Type B pancreatic cell (in vitro differentiated cells): ENCODE results near the gene SYT3. TPM values are rescaled to one million over a fixed set of nuclear protein-coding genes. Genes with fewer than 3 reads are reported as not detected.
"Not testable (repeated sequence)": the region's sequence is repeated elsewhere in the genome, so short reads cannot be mapped to it uniquely, and the experiment has no call there.

Source experiments
- DNase-seq: peaks from one replicate; pipeline ENCODE4 v3.0.0; 2021; ENCODE audit warnings: mixed read lengths; ENCODE audit not compliant: unreplicated experiment; ENCODE audit errors: extremely low spot score
- H3K27ac Mint-ChIP-seq: 2 replicates; pipeline ENCODE4 v1.8.0; 2021; ENCODE audit warnings: mild to moderate bottlenecking, mixed read lengths
- H3K27me3 Mint-ChIP-seq: 2 replicates; pipeline ENCODE4 v1.8.0; 2021; ENCODE audit warnings: mixed read lengths
- H3K36me3 Mint-ChIP-seq: 2 replicates; pipeline ENCODE4 v1.8.0; 2021; ENCODE audit warnings: mixed read lengths
- H3K4me1 Mint-ChIP-seq: one replicate; pipeline ENCODE4 v1.8.0; 2021; ENCODE audit warnings: mixed read lengths; ENCODE audit not compliant: unreplicated experiment
- H3K4me3 Mint-ChIP-seq: 2 replicates; pipeline ENCODE4 v1.8.0; 2021; ENCODE audit warnings: mild to moderate bottlenecking, mixed read lengths
- H3K9me3 Mint-ChIP-seq: 2 replicates; pipeline ENCODE4 v1.8.0; 2021; ENCODE audit warnings: mixed read lengths
- total RNA-seq: library from RNA; stranded (reverse); gene quantifications from 2 replicates; pipeline ENCODE4 v1.2.1, GENCODE V29; 2021; ENCODE audit warnings: low replicate concordance
- TF ChIP-seq, protein P1 (sequence below): fragments of 200-600 bp; sonication (generic); conservative IDR thresholded peaks from 2 replicates; pipeline ENCODE4 v1.5.0; 2021; ENCODE audit warnings: antibody characterized with exemption, mild to moderate bottlenecking

The SYT3 gene
- total RNA-seq, 1 donor from 2014 or later: 0.68 TPM

DNA sequence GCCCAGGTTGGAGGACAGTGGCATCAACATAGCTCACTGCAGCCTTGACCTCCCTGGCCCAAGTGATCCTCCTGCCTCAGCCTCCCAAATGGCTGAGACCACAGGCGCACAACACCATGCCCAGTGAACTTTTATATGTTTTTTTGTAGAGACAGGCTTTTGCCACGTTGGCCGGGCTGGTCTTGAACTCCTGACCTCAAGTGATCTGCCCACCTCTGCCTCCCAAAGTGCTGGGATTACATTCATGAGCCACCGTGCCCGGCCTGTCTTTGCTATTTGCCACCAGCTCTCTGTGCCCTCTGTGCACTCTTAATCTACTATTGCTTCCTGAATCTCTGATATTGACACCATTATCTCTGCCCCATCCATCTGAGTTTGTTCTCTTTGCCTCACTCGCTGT lies 37.2 kb downstream of the SYT3 start:
- DNase-seq: no peak
- Mint-ChIP-seq H3K9me3 (no peaks in the 10 kb centered on the region), H3K27me3 (peaks cover 65% of the 10 kb centered on the region), H3K4me1 (no peaks in the 10 kb centered on the region), H3K36me3 (no peaks in the 10 kb centered on the region), H3K4me3 (no peak overlapping the region), H3K27ac (no peak overlapping the region)
- TF ChIP-seq, protein P1, sequence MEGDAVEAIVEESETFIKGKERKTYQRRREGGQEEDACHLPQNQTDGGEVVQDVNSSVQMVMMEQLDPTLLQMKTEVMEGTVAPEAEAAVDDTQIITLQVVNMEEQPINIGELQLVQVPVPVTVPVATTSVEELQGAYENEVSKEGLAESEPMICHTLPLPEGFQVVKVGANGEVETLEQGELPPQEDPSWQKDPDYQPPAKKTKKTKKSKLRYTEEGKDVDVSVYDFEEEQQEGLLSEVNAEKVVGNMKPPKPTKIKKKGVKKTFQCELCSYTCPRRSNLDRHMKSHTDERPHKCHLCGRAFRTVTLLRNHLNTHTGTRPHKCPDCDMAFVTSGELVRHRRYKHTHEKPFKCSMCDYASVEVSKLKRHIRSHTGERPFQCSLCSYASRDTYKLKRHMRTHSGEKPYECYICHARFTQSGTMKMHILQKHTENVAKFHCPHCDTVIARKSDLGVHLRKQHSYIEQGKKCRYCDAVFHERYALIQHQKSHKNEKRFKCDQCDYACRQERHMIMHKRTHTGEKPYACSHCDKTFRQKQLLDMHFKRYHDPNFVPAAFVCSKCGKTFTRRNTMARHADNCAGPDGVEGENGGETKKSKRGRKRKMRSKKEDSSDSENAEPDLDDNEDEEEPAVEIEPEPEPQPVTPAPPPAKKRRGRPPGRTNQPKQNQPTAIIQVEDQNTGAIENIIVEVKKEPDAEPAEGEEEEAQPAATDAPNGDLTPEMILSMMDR: no peak

DNA sequence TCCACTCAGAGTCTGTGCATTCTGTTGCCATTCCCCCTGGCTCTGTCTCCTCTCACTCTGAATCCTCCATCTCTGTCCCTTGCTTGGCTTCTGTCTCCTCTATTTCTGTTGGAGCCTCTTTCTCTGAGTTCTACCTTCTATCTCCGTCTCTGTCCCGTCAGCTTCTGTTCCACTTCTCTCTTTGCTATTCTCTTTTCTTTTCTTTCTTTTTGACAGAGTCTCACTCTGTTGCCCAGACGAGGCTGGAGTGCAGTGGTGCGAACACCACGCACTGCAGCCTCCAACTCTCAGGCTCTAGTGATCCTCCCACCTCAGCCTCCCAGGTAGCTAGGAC lies 37.6 kb downstream of the SYT3 start:
- Mint-ChIP-seq H3K4me1 (no peaks in the 10 kb centered on the region), H3K27me3 (peaks cover 60% of the 10 kb centered on the region), H3K9me3 (no peaks in the 10 kb centered on the region), H3K36me3 (no peaks in the 10 kb centered on the region), H3K4me3 (no peak overlapping the region), H3K27ac (no peak overlapping the region)
- DNase-seq: no peak
- TF ChIP-seq, protein P1: no peak

DNA sequence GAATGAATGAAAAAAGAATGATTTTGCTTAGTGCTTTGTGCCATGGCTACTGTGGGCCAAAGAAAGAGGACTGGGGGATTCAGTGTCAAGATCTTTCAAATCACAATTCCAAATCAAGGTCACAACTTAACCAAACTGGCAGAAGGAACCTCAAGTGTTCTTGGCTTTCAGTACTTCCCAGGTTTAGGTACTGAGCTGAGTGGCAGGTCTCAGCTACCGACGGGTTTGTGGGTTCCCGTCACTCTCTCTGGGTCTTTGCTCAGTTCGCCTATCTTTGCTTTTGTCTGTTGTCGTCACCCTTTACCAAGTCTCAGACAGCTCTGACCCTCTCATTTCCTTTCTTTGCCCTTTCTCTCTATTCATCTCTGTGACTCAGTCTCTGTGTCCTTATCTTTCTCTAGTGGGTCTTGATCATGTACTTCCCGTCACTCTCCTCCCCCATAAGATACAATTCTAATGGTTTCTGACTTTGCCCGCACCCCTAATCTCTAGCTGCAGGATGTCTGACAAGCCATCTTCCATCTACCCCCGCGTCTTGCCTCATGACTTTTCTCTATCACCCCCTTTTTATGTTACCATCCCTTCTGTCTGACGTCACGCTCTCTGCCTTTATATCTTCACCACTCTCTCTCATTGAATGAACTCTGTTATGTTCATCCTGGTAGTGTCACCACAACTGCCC lies 38.1 kb downstream of the SYT3 start:
- Mint-ChIP-seq H3K4me3 (no peak overlapping the region), H3K9me3 (no peaks in the 10 kb centered on the region), H3K36me3 (no peaks in the 10 kb centered on the region), H3K27ac (no peak overlapping the region), H3K4me1 (no peaks in the 10 kb centered on the region), H3K27me3 (peaks cover 58% of the 10 kb centered on the region)
- TF ChIP-seq, protein P1: no peak
- DNase-seq: no peak

DNA sequence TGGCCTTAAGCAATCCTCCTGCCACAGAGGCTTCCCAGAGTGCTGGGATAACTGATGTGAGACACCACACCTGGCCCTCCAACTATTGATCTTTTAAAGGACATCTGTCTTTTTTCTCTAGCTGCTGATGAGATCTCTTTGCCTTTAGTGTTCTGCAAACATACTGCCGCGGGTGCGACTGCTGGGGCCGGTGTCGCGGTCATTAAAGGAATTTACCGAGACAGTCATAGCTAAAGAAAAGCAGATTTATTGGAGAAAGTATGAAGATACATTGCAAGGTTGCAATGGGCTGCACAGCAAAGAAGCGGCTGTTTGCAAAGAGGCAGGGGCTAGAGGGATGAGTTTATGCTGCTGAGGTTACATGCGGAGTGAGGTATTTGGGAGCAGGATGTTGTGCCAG lies 40.3 kb downstream of the SYT3 start:
- no peak overlapping the region for H3K4me3 Mint-ChIP-seq
- no peaks in the 10 kb centered on the region for H3K36me3 Mint-ChIP-seq
- H3K27ac Mint-ChIP-seq: no peak overlapping the region
- TF ChIP-seq, protein P1: no peak
- no peak for DNase-seq
- H3K4me1 Mint-ChIP-seq: no peaks in the 10 kb centered on the region
- H3K9me3 Mint-ChIP-seq: no peaks in the 10 kb centered on the region
- peaks cover 51% of the 10 kb centered on the region for H3K27me3 Mint-ChIP-seq

DNA sequence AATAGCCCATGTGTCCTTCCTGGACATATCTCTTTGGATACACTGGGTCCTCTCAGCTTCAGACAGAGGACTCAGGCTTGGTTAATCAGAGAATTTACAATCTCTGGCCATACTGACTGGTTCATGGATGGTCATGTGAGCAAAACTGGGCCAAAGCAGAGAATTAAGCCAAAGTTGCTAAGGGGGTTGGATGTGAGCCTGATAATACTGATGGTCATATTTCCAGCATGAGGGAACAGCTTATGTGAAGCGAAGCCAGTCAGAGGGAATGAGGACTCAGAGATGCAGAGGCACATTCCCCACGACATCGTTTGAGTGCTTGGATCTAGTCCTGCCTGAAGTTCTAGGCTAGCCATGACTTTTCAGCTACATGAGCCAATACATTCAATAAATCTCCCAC lies 49.5 kb downstream of the SYT3 start:
- H3K27me3 Mint-ChIP-seq: peaks cover 35% of the 10 kb centered on the region
- no peaks in the 10 kb centered on the region for H3K4me1 Mint-ChIP-seq
- TF ChIP-seq, protein P1: no peak
- DNase-seq: no peak
- no peaks in the 10 kb centered on the region for H3K36me3 Mint-ChIP-seq
- no peaks in the 10 kb centered on the region for H3K9me3 Mint-ChIP-seq
- H3K4me3 Mint-ChIP-seq: no peak overlapping the region
- H3K27ac Mint-ChIP-seq: no peak overlapping the region

DNA sequence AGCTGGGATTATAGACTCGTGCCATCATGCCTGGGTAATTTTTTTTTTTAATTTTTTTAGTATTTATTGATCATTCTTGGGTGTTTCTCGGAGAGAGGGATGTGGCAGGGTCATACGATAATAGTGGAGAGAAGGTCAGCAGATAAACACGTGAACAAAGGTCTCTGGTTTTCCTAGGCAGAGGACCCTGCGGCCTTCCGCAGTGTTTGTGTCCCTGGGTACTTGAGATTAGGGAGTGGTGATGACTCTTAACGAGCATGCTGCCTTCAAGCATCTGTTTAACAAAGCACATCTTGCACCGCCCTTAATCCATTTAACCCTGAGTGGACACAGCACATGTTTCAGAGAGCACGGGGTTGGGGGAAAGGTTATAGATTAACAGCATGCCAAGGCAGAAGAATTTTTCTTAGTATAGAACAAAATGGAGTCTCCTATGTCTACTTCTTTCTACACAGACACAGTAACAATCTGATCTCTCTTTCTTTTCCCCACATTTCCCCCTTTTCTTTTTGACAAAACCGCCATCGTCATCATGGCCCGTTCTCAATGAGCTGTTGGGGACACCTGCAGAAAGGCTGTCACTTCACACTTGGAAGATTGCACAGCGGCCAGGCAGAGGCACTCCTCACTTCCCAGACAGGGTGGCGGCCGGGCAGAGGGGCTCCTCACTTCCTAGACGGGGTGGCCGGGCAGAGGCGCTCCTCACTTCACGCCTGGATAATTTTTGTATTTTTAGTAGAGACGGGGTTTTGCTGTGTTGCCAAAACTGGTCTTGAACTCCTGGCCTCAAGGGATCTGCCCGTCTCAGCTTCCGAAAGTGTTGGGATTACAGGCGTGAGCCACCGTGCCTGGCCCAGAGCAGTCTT lies 57.7 kb downstream of the SYT3 start:
- H3K27ac Mint-ChIP-seq, H3K4me3 Mint-ChIP-seq, H3K9me3 Mint-ChIP-seq, DNase-seq, H3K4me1 Mint-ChIP-seq, H3K27me3 Mint-ChIP-seq, H3K36me3 Mint-ChIP-seq: not testable (repeated sequence)
